SIG-M5 treated with dmso at 0.1 percent for 504 hours (cell line): ENCODE measurements around the gene IKZF5.

ENCODE experiments used
- DNase-seq: peaks from one replicate; lab custom pipeline; 2025; ENCODE audit not compliant: unreplicated experiment; lab: John Stamatoyannopoulos, UW

Gene IKZF5

DNA sequence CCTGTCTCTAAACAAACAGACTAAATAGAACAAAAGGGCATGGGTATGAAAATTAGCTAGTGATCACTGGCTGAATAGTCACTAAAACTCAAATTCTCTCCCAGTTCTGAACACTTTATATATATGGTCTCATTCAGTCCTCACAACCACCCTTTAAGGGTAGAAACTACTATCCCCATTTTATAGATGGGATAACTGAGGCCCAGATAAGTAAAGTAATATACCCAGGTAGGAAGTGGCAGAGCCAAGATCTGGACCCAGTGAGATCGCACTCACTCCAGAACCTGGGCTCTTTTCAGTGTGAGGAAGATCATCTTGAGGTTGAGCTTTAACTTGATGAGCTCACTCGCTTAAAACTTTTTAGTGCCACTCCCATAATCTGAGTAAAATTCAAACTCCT, 23.9 kb downstream of the IKZF5 start:
- no peak for DNase-seq

DNA sequence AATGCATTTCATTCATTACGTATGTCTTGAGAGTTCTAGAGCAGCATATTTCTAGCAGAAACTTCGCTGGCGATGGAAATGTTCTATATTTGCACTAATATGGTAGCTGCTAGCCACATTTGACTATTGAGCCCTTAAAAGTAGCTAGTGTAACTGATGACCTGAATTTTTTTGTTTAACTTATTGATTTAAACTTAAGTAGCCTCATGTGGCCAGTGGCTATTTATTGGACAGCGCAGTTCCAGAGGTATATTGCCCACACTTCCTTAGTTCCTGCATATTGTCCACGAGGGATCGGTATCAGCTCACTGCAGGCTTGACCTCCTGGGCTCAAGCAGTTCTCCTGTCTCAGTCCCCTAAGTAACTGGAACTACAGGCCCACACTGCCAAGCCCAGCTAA, 24.7 kb downstream of the IKZF5 start:
- DNase-seq = no peak

DNA sequence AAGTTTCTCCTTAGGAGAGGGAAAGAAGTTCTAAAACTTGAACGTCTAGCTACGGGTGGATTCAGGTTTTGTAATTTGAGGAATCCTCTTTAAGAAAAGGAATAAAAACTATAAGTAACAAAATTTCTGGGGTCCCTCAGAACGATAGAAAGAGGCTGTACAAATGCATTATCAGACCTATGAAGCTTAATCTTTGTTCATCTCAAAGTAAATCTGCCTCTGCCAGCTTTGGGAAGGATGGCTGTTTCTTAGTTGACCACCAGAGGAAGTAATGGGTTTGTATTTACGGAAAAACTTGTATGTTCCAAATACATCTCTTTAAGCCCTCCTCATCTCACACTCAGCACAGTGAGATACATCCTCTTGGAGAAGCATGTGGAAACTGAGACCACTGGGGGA, 27.5 kb downstream of the IKZF5 start:
- DNase-seq = peak; percentile 58

DNA sequence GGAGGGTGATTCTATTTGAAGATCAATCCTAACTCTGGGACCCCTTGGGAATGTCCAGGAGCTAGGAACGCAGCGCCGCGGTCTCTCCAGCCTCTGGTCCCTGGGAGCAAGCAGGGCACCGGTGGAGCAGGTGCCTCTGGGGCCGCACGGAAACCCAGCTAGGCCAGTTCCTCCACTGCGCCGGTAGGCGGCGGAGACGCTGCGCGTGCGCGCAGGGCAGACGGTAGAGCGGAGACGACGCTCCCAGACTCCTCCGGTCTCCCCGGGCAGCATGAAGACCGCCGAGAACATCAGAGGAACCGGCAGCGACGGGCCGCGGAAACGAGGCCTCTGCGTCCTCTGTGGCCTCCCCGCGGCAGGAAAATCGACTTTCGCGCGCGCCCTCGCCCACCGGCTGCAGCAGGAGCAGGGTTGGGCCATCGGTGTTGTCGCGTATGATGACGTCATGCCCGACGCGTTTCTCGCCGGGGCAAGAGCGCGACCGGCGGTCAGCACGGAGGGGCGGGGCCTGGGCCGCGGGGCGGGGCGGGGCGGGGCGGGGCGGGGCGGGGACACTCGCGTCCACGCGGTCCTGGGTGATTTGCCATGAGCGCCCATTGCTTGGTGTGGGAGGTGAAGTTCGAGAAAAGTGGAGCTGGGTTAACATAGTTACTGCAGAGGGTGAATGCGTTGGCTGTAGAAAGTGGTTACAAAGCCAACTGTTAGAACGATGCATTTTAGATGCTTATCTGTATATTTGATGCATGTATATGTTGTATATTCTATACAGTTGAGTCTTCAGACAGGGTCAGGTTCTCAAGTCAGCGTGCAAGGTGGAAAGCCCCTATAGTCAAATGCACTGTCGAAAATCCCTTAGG, 28.2 kb downstream of the IKZF5 start, which contains the start of gene PSTK:
Gene PSTK (plus strand): TSS at position 193 of the 857 bp plus-strand sequence. CDS start 79 bp downstream, at position 272.
- peak; percentile 71 for DNase-seq

DNA sequence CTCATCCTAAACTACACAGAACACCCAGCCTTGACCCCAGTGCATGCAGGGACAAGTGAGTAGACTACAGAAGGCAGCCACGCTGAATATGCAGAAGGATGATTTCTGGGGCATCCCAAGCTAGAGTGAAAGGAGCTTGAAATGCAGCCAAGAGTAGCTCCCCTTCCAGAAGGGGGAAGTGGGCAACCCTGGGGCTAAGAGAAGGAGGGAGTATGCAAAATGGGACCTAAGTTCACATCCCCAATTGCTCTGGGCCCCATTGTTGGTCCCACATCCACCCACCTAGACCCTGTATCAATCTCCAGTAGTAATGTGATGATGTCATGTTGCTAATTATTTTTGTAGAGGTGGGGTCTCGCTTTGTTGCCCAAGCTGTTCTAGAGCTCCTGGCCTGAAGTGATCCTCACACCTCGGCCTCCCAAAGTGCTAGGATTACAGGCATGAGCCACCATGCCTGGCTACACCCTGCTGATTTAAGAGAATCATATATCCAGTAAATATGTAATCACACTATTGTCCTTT, 34.0 kb downstream of the IKZF5 start:
- no peak for DNase-seq

DNA sequence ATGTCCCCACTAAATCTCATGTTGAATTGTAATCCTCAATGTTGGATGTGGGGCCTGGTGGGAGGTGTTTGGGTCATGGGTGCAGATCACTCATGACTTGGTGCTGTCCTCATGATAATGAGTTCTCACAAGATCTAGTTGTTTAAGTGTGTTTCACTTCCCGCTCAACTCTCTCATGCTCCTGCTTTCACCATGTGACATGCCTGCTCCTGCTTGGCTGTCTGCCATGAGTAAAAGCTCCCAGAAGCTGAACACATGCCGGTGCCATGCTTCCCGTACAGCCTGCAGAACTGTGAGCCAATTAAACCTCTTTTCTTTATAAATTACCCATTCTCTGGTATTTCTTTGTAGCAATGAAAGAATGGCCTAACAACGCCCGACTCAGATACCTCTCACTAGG, 34.6 kb downstream of the IKZF5 start:
- DNase-seq = no peak

DNA sequence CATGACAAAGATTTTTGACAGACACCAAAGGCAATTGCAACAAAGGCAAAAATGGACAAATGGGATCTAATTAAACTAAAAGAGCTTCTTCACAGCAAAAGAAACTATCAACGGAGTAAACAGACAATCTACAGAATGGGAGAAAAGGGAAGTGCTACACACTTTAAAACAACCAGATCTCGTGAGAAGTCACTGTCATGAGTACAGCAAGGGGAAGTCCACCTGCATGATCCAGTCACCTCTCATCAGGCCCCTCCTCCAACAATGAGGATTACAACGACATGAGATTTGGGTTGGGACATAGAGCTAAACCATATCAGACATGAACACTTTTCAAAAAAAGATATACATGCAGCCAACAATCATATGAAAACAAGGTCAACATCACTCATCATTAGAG, 39.9 kb downstream of the IKZF5 start:
- DNase-seq = no peak

DNA sequence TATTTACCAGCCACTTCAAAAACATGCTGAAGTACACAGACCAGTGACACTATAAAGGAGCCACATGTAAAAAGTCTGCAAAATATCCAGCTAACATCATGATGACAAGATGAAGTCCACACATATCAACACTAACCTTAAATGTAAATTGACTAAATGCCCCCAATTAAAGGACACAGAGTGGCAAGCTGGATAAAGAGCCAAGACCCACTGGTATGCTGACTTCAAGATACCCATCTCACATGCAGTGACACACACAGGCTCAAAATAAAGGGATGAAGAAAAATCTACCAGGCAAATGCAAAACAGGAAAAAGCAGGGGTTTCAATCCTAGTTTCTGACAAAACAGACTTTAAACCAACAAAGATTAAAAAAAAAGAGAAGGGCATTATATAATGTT, 41.7 kb downstream of the IKZF5 start:
- DNase-seq = no peak

DNA sequence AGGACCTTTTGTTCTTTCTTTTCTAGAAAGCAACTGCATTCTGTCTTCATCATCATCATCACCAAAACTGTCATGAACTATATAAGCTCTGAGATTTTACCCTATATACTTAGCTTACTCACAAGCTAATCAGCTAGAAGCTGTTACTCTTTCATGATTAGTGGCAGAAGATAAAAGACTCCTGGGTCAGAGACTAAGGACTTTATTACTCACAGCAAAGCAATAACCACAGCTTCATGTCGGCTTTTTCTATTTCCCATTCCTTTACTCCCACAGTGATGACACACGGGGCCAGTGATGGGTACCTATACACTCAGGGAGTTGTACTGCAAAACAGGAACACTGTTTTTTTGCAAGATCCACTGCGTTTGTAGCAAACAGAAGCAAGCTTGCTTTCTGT, 46.2 kb downstream of the IKZF5 start:
- no peak for DNase-seq

DNA sequence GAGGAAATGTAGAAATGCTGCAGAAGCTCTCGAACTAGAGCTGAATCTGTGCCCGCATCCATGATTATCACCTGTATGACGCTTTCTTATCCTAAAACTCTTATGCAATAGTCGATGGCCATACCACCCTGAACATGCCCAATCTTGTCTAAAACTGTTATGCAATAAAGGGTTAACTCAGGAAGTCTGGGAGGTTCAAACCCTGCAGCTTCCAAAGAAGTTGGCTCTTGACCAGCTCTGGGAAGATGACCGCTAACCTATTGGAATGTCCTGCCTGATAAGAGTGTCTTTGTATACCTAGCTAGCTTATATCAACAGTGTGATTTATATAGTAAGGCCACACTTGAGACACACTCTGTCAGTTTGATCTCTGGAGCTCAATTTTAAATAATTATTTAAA, 51.1 kb downstream of the IKZF5 start:
- no peak for DNase-seq

DNA sequence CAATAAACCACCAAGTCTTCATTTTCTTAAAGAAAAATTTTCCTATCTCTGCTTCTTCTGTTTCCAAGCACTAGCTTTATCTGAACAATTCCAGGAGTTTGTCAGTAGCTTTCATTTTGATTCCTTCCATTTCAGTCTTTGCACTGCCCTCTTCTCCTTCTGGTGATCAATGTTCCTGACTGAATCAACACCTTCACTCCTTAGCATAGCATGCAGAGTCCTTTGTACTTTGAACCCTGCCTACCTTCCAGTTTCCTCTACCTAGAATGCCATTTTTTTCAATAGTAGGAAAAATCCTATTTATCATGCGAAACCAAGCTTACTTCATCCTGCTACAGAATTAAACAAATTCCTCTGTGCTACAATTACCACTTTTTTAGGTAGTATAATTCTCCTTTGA, 52.7 kb downstream of the IKZF5 start:
- no peak for DNase-seq

DNA sequence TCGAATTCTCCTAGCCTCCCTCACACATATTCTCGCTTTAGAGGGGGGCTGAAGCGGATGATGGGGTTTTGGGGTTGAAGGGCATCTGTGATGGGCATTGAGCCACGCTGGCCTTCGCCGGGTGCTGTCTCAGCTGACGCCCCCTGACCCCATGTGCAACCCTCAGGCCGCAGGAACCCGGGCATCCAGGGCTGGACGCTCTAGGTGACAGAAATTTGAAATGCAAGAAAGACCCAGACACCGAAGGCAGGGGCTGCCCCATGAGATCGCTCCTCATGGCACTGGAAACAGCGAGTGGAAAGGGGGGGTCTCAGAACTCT, 53.9 kb downstream of the IKZF5 start:
- DNase-seq = no peak

DNA sequence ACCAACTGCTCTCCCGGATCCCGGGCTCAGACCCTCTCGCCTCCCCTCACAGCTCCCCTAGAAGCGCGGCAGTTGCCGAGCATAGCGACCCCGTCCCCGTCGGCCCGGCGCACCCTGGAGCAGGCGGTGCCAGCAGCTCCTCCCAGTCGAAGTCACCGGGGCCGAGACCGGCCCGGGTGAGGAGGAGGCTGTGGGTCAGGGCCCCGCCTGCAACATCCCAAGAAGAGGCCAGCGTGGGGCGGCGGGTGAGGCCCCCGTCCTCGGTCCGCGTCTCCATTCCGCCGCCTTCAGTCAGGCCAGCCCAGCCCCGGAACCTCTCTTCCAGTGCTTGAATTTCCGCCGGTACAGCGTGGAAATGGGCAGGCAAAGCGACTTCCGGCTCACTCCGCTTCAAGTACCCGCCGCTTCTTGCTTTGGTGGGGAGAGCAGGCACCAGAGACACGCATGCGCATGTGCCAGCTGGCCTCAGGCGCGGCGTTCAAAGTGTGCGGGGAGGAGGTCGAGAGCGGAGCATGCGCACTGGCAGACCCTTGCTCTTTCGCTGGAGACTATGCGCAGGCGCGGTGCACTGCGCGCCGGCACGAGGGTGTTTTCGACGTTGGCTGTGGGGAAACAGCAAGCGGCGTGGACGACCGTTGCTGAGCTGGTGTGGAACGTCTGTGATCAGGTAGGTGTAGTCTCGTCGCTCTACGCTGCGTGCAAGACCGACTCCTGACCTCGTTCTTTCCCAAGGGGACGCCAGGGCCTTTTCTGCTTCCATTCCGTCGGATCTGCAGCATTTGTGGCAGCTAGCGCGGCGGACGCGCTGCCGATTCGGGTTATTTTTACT, 54.5 kb downstream of the IKZF5 start, which contains the start of gene C10orf88:
Gene C10orf88 (minus strand): TSS at position 326 of the 829 bp plus-strand sequence. CDS start 49 bp downstream, at position 277.
- DNase-seq = peak; percentile 96

DNA sequence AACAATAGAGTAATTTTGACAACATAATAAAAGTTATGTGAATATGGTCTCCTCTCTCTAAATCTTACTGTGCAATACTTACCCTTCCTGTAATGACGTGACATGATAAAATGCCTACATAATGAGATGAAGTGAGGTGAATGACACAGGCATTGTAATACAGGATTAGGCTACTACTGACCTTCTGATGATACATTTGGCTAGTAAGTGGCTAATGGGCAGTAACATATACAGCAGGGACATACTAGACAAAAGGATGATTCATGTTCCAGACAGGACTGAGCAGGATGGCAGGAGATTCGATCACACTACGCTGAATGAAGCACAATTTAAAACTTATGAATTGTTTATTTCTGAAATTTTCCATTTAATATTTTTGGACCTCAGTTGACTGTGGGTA, 59.3 kb downstream of the IKZF5 start:
- no peak for DNase-seq
